ENCODE results near the gene PEPD. TPM values are rescaled to one million over a fixed set of nuclear protein-coding genes. Genes with fewer than 3 reads are reported as not detected.

Gene PEPD
- total and polyA plus RNA-seq, 4 donors: 48.2 to 186 (median 55.5) TPM

GRCh38 chr19:33399081-33399744, 122.4 kb downstream of the PEPD start:
- intact Hi-C loops (cut with DNase I): no loop called here
- Histone ChIP-seq H3K9me3 (ENCODE audit: control insufficient read depth, low read length) (no peaks in the 10 kb centered on the region), H3K4me1 (ENCODE audit: control insufficient read depth in 1 of 2, insufficient read depth in 2 of 2, low read length in 2 of 2) (no peaks in the 10 kb centered on the region), H3K4me3 (ENCODE audit: low read length in 2 of 2) (no peak overlapping the region), H3K27ac (ENCODE audit: low read depth in 1 of 2, low read length in 2 of 2) (no peak overlapping the region), H3K27me3 (ENCODE audit: control insufficient read depth in 1 of 2, insufficient read depth in 2 of 2, low read length in 1 of 2) (no peaks in the 10 kb centered on the region), H3K36me3 (ENCODE audit: control insufficient read depth in 1 of 2, insufficient read depth in 2 of 2, low read length in 1 of 2) (no peaks in the 10 kb centered on the region)
- peak; percentile 40 to 75 for DNase-seq
- no peak for ATAC-seq (ENCODE audit: low FRiP score)
- WGBS, 2 donors: 93% methylated on average over 28 of the region's 28 CpGs

- WGBS, 2 donors: 92 to 95% methylated on average over 19 of the region's 19 CpGs
- ATAC-seq (ENCODE audit: low FRiP score): no peak
- Histone ChIP-seq H3K27ac (ENCODE audit: low read depth in 1 of 2, low read length in 2 of 2) (no peak overlapping the region), H3K4me1 (ENCODE audit: control insufficient read depth in 1 of 2, insufficient read depth in 2 of 2, low read length in 2 of 2) (no peaks in the 10 kb centered on the region), H3K4me3 (ENCODE audit: low read length in 2 of 2) (no peak overlapping the region), H3K36me3 (ENCODE audit: control insufficient read depth in 1 of 2, insufficient read depth in 2 of 2, low read length in 1 of 2) (no peaks in the 10 kb centered on the region), H3K27me3 (ENCODE audit: control insufficient read depth in 1 of 2, insufficient read depth in 2 of 2, low read length in 1 of 2) (no peaks in the 10 kb centered on the region), H3K9me3 (ENCODE audit: control insufficient read depth, low read length) (no peaks in the 10 kb centered on the region)
- peak; percentile 32 to 35 for DNase-seq
- intact Hi-C loops (cut with DNase I): no loop called here
These were observed 123.1 kb downstream of the PEPD start for GRCh38 chr19:33398361-33399060.

DNA sequence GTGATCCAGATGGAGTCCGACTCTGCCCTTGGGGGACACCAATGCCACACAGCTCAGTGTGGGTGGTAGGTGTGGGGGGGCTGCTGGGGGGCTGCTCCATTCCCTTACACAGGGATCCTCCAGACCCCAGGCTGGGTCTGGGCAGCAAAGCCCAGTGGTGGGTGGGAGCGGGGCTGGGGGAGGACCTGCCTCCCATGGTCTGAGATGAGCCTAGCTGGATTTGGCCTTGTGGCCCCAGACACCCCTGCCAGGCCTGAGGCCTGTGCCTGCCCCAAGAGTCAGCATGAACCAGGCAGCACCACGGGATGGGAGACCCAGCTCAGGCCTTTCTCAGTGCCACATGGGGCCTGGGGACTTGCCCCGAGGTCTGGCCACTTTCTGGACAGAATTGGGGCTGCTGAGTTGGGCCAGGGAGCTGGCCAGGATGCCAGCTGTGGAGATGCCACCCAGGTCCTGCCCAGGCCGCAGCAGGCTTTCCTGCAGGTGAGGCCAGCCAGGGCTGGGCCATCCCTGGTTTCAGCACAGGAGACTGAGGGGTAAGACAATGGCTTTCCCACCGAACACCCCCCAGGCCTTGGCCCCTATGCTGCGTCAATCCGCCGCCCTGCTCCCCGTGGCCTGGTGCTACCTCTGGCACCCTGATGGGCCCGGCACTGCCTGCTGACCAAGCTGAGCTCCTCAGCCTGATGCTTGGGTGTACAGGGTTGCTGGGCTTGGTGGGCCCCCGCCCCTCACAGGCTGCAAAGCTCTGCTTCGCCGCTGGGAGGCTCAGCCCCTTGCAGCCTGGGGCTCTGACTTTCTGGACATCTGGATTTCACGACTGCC, 123.8 kb downstream of the PEPD start:
- ATAC-seq (ENCODE audit: low FRiP score): no peak
- Histone ChIP-seq H3K4me3 (ENCODE audit: low read length in 2 of 2) (no peak overlapping the region), H3K9me3 (ENCODE audit: control insufficient read depth, low read length) (no peaks in the 10 kb centered on the region), H3K27ac (ENCODE audit: low read depth in 1 of 2, low read length in 2 of 2) (no peak overlapping the region), H3K4me1 (ENCODE audit: control insufficient read depth in 1 of 2, insufficient read depth in 2 of 2, low read length in 2 of 2) (no peaks in the 10 kb centered on the region), H3K27me3 (ENCODE audit: control insufficient read depth in 1 of 2, insufficient read depth in 2 of 2, low read length in 1 of 2) (no peaks in the 10 kb centered on the region), H3K36me3 (ENCODE audit: control insufficient read depth in 1 of 2, insufficient read depth in 2 of 2, low read length in 1 of 2) (no peaks in the 10 kb centered on the region)
- intact Hi-C loops (cut with DNase I): no loop called here
- DNase-seq: peak; percentile 31 to 68
- 77 to 81% methylated on average over 15 of the region's 15 CpGs for WGBS, 2 donors

GRCh38 chr19:33396701-33397535, 124.7 kb downstream of the PEPD start:
- no peaks in the 10 kb centered on the region for H3K36me3 ChIP-seq (ENCODE audit: control insufficient read depth in 1 of 2, insufficient read depth in 2 of 2, low read length in 1 of 2)
- H3K27me3 ChIP-seq (ENCODE audit: control insufficient read depth in 1 of 2, insufficient read depth in 2 of 2, low read length in 1 of 2): no peaks in the 10 kb centered on the region
- no peaks in the 10 kb centered on the region for H3K9me3 ChIP-seq (ENCODE audit: control insufficient read depth, low read length)
- intact Hi-C loops (cut with DNase I): no loop called here
- DNase-seq (peak; percentile 47 to 73), ATAC-seq (ENCODE audit: low FRiP score) (no peak)
- 41 to 55% methylated on average over 27 to 30 of the region's 30 CpGs for WGBS, 2 donors
- no peaks in the 10 kb centered on the region for H3K4me1 ChIP-seq (ENCODE audit: control insufficient read depth in 1 of 2, insufficient read depth in 2 of 2, low read length in 2 of 2)
- no peak overlapping the region for H3K27ac ChIP-seq (ENCODE audit: low read depth in 1 of 2, low read length in 2 of 2)
- H3K4me3 ChIP-seq (ENCODE audit: low read length in 2 of 2): no peak overlapping the region

DNA sequence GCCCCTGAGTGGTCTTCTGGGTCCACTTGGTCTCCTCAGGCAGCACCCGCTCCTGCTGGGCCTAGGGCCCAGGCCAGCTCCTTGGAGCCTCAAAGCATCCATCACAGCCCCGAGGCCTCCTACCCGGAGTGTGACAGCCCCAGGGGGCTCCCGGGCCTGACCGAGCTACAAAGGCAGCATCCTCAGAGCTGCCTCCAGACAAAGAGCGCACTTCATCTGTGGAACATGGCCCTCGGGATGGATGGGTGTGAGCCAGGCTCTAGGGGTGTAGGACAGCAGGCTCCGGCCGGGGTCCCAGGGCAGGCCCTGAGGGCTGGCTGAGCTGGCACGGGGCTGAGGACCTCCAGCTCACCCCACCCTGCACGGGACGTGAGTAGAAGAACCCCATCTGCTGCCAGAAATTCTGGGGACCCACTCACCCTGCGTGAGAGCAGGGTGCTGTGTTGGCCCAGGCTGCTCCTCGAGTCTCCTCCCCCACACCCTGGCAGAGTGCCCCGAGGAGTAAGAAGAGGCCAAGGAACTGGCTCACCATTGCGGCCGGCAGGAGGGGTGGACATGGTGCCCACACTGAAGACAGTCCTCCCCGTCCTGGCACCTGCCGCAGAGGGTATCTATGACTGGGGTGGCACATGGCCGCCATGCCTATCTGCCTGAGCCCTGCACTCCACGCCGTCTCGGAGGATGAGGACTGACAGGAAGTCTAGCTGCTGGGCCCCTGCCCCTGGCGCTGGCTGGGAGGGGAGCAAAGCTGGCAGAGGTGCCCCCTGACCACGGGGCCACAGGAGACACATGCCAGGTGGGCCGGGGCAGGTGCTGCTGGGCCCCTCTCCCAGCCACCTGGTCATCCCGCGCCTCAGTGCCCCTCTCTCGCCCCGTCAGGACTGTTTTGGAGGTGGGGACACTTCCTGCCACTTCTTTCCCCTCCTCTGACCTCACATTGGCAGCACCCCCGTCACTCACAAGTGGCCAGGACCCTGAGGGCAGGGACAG, 125.7 kb downstream of the PEPD start:
- peak; percentile 76 to 90 for DNase-seq

GRCh38 chr19:33394723-33395560, 126.6 kb downstream of the PEPD start:
- Histone ChIP-seq H3K36me3 (ENCODE audit: control insufficient read depth in 1 of 2, insufficient read depth in 2 of 2, low read length in 1 of 2) (no peaks in the 10 kb centered on the region), H3K4me3 (ENCODE audit: low read length in 2 of 2) (no peak overlapping the region), H3K27ac (ENCODE audit: low read depth in 1 of 2, low read length in 2 of 2) (no peak overlapping the region), H3K27me3 (ENCODE audit: control insufficient read depth in 1 of 2, insufficient read depth in 2 of 2, low read length in 1 of 2) (no peaks in the 10 kb centered on the region), H3K9me3 (ENCODE audit: control insufficient read depth, low read length) (no peaks in the 10 kb centered on the region), H3K4me1 (ENCODE audit: control insufficient read depth in 1 of 2, insufficient read depth in 2 of 2, low read length in 2 of 2) (no peaks in the 10 kb centered on the region)
- DNase-seq: no peak
- WGBS, 2 donors: 77 to 82% methylated on average over 19 of the region's 19 CpGs
- intact Hi-C loops (cut with DNase I): no loop called here
- no peak for ATAC-seq (ENCODE audit: low FRiP score)

More for the DNA sequence above, 125.7 kb downstream of the PEPD start:
- intact Hi-C loops (cut with DNase I): no loop called here
- 51 to 52% methylated on average over 31 of the region's 31 CpGs for WGBS, 2 donors
- Histone ChIP-seq H3K9me3 (ENCODE audit: control insufficient read depth, low read length) (no peaks in the 10 kb centered on the region), H3K27ac (ENCODE audit: low read depth in 1 of 2, low read length in 2 of 2) (no peak overlapping the region), H3K36me3 (ENCODE audit: control insufficient read depth in 1 of 2, insufficient read depth in 2 of 2, low read length in 1 of 2) (no peaks in the 10 kb centered on the region), H3K27me3 (ENCODE audit: control insufficient read depth in 1 of 2, insufficient read depth in 2 of 2, low read length in 1 of 2) (no peaks in the 10 kb centered on the region), H3K4me1 (ENCODE audit: control insufficient read depth in 1 of 2, insufficient read depth in 2 of 2, low read length in 2 of 2) (no peaks in the 10 kb centered on the region), H3K4me3 (ENCODE audit: low read length in 2 of 2) (no peak overlapping the region)
- ATAC-seq (ENCODE audit: low FRiP score): no peak

GRCh38 chr19:33394006-33394722, 127.4 kb downstream of the PEPD start:
- Histone ChIP-seq H3K36me3 (ENCODE audit: control insufficient read depth in 1 of 2, insufficient read depth in 2 of 2, low read length in 1 of 2) (no peaks in the 10 kb centered on the region), H3K4me3 (ENCODE audit: low read length in 2 of 2) (no peak overlapping the region), H3K27ac (ENCODE audit: low read depth in 1 of 2, low read length in 2 of 2) (no peak overlapping the region), H3K27me3 (ENCODE audit: control insufficient read depth in 1 of 2, insufficient read depth in 2 of 2, low read length in 1 of 2) (no peaks in the 10 kb centered on the region), H3K4me1 (ENCODE audit: control insufficient read depth in 1 of 2, insufficient read depth in 2 of 2, low read length in 2 of 2) (no peaks in the 10 kb centered on the region), H3K9me3 (ENCODE audit: control insufficient read depth, low read length) (no peaks in the 10 kb centered on the region)
- 76 to 82% methylated on average over 30 of the region's 30 CpGs for WGBS, 2 donors
- intact Hi-C loops (cut with DNase I): no loop called here
- ATAC-seq (ENCODE audit: low FRiP score) (peak; percentile 31), DNase-seq (peak; percentile 82 to 88)

Measured in aorta (tissue), 5 donors.